IMR-90 (cell line): ENCODE measurements around the gene ART4. TPM values are rescaled to one million over a fixed set of nuclear protein-coding genes. Genes with fewer than 3 reads are reported as not detected.

Experiments
- ATAC-seq: fragments of 200-7000 bp; cut with Tn5 transposase; 2 replicates; pipeline ENCODE4 v1.9.1; 2020; ENCODE audit warnings: low read depth, mild to moderate bottlenecking, moderate library complexity
- BruUV-seq: library from RNA; stranded (reverse); fragments of 400-500 nt; replicated peaks from 2 replicates; lab custom pipeline; 2021; lab: Mats Ljungman, UMichigan
- CTCF ChIA-PET: fragments of 300-600 bp; formaldehyde crosslinking; extraction: SDS; loops from one replicate; lab custom pipeline; 2021; ENCODE audit warnings: antibody characterized with exemption; lab: Yijun Ruan, JAX
- POLR2A ChIA-PET: fragments of 300-600 bp; sonication (Branson Sonifier 250); formaldehyde crosslinking; loops from one replicate; lab custom pipeline; 2022; ENCODE audit warnings: antibody characterized with exemption; ENCODE audit not compliant: unreplicated experiment; lab: Charles Lee
- DNase-seq: peaks from one replicate; pipeline ENCODE4 v3.0.0; 2013
- H2AFZ ChIP-seq: replicated peaks from 2 replicates; pipeline ENCODE3; 2013; ENCODE audit warnings: low read length, mild to moderate bottlenecking; ENCODE audit not compliant: poor library complexity
- H2AK5ac ChIP-seq: 2 replicates; pipeline ENCODE4 v1.6.1; 2013; ENCODE audit warnings: low read depth, low read length, inconsistent platforms
- H2AK9ac ChIP-seq: replicated peaks from 2 replicates; pipeline ENCODE3; 2013; ENCODE audit warnings: mild to moderate bottlenecking, low read depth, low read length, moderate library complexity; ENCODE audit not compliant: poor library complexity
- H2BK120ac ChIP-seq: 2 replicates; pipeline ENCODE4 v1.6.1; 2013; ENCODE audit warnings: low read depth, low read length, inconsistent platforms
- H2BK15ac ChIP-seq: 3 replicates; pipeline ENCODE4 v1.6.1; 2013; ENCODE audit warnings: low read depth, low read length, inconsistent platforms
- H2BK20ac ChIP-seq: 2 replicates; pipeline ENCODE4 v1.6.1; 2013; ENCODE audit warnings: low read depth, mild to moderate bottlenecking, inconsistent platforms, low read length, moderate library complexity
- H2BK5ac ChIP-seq: 2 replicates; pipeline ENCODE4 v1.6.1; 2013; ENCODE audit warnings: mild to moderate bottlenecking, low read depth, low read length, inconsistent platforms; ENCODE audit not compliant: poor library complexity, severe bottlenecking
- H3K14ac ChIP-seq: replicated peaks from 2 replicates; pipeline ENCODE4 v1.6.1; 2013; ENCODE audit warnings: low read depth, low read length, inconsistent platforms
- H3K18ac ChIP-seq: 2 replicates; pipeline ENCODE4 v1.6.1; 2013; ENCODE audit warnings: low read depth, low read length, control low read depth
- H3K23ac ChIP-seq: 2 replicates; pipeline ENCODE4 v1.6.1; 2013; ENCODE audit warnings: low read depth, low read length, inconsistent platforms
- H3K27ac ChIP-seq: 2 replicates; pipeline ENCODE4 v1.5.1; 2013; ENCODE audit warnings: mild to moderate bottlenecking, control low read depth, low read length; ENCODE audit not compliant: insufficient read depth
- H3K27me3 ChIP-seq: 2 replicates; pipeline ENCODE4 v1.6.1; 2013; ENCODE audit warnings: low read length; ENCODE audit not compliant: control insufficient read depth, insufficient read depth
- H3K36me3 ChIP-seq: 2 replicates; pipeline ENCODE4 v1.6.1; 2013; ENCODE audit warnings: low read length, mixed read lengths; ENCODE audit not compliant: control insufficient read depth, insufficient read depth
- H3K4ac ChIP-seq: 2 replicates; pipeline ENCODE4 v1.6.1; 2013; ENCODE audit warnings: low read depth, low read length, inconsistent platforms
- H3K4me1 ChIP-seq: 2 replicates; pipeline ENCODE4 v1.6.1; 2013; ENCODE audit warnings: low read length, mixed read lengths; ENCODE audit not compliant: control insufficient read depth, insufficient read depth
- H3K4me2 ChIP-seq: 2 replicates; pipeline ENCODE4 v1.6.1; 2013; ENCODE audit warnings: low read depth, mild to moderate bottlenecking, control low read depth, low read length, moderate library complexity
- H3K4me3 ChIP-seq: 2 replicates; pipeline ENCODE4 v1.5.1; 2013; ENCODE audit warnings: low read depth, mild to moderate bottlenecking, control low read depth, low read length, moderate library complexity; ENCODE audit not compliant: insufficient read depth
- H3K56ac ChIP-seq: 2 replicates; pipeline ENCODE4 v1.6.1; 2013; ENCODE audit warnings: low read length, inconsistent platforms; ENCODE audit not compliant: insufficient read depth; ENCODE audit errors: extremely low read depth
- H3K79me1 ChIP-seq, 2 experiments: 2 replicates each; pipeline ENCODE4 v1.6.1; 2013; ENCODE audit warnings: low read length in 2 of 2, inconsistent platforms in 1 of 2, low read depth in 1 of 2
- H3K9ac ChIP-seq: 2 replicates; pipeline ENCODE4 v1.6.1; 2013; ENCODE audit warnings: low read depth, low read length, control low read depth
- H3K9me1 ChIP-seq: 2 replicates; pipeline ENCODE4 v1.6.1; 2013; ENCODE audit warnings: low read length, inconsistent platforms; ENCODE audit not compliant: insufficient read depth
- H3K9me3 ChIP-seq: 2 replicates; pipeline ENCODE4 v1.6.1; 2013; ENCODE audit warnings: low read length; ENCODE audit not compliant: control insufficient read depth, insufficient read depth
- H4K20me1 ChIP-seq: 2 replicates; pipeline ENCODE4 v1.6.1; 2013; ENCODE audit warnings: low read length, inconsistent platforms; ENCODE audit not compliant: insufficient read depth
- H4K5ac ChIP-seq: 2 replicates; pipeline ENCODE4 v1.6.1; 2013; ENCODE audit warnings: mild to moderate bottlenecking, low read depth, low read length, control low read depth
- H4K8ac ChIP-seq, 2 experiments: 2 replicates each; pipeline ENCODE4 v1.6.1; 2013; ENCODE audit warnings: low read depth in 2 of 2, low read length in 2 of 2, control low read depth in 1 of 2, inconsistent platforms in 1 of 2
- H4K91ac ChIP-seq: 2 replicates; pipeline ENCODE4 v1.6.1; 2013; ENCODE audit warnings: low read depth, low read length, inconsistent platforms; ENCODE audit not compliant: insufficient read depth
- CHD1 ChIP-seq: IDR thresholded peaks from 2 replicates; pipeline ENCODE4 v1.6.1; 2012; ENCODE audit warnings: low read depth, low read length, improper control_type of control experiment
- CTCF ChIP-seq: conservative IDR thresholded peaks from 2 replicates; pipeline ENCODE4 v1.5.1; 2012; ENCODE audit warnings: mild to moderate bottlenecking, low read depth, low read length, improper control_type of control experiment
- MXI1 ChIP-seq: IDR thresholded peaks from 2 replicates; pipeline ENCODE4 v1.6.1; 2012; ENCODE audit warnings: low read depth, mild to moderate bottlenecking, low read length, moderate library complexity, borderline replicate concordance
- NFE2L2 ChIP-seq: fragments of 150-350 bp; IDR thresholded peaks from 2 replicates; pipeline ENCODE4 v1.6.1; 2016; ENCODE audit warnings: low read depth, mild to moderate bottlenecking, low read length
- WGBS, 2 experiments: methylation state at CpG; one replicate each; pipeline versions ENCODE4 v1.1.5 to v1.1.7; 2013; ENCODE audit warnings: missing lambda C conversion rate in 2 of 2; ENCODE audit not compliant: insufficient read length in 1 of 2; ENCODE audit errors: extremely low coverage in 2 of 2; 5-methylcytosine and 5-hydroxymethylcytosine counted together
- dilution Hi-C: fragments of 300-500 bp; cut with HindIII; formaldehyde crosslinking; loops from one replicate; pipeline ENCODE4 v1.14.3; 2018; ENCODE audit warnings: low sequenced_read_pairs; ENCODE audit not compliant: unreplicated experiment
- in situ Hi-C: fragments of 300-500 bp; cut with MboI; formaldehyde crosslinking; loops from 3 replicates; pipeline ENCODE4 v1.14.3; 2019; ENCODE audit warnings: low sequenced_read_pairs, inconsistent platforms, mixed read lengths
- intact Hi-C: fragments of 100-400 bp; cut with micrococcal nuclease; formaldehyde crosslinking; loops from 2 replicates; pipeline ENCODE4 v1.10.0; 2022
- polyA plus RNA-seq, 3 experiments: library from polyadenylated mRNA; depleted of rRNA; stranded (reverse); fragments of >200 nt; gene quantifications; 2 replicates each; pipeline ENCODE4 v1.2.3, GENCODE V29; 2012; ENCODE audit warnings: low replicate concordance in 1 of 3
- total RNA-seq: library from RNA; depleted of rRNA; stranded (reverse); fragments of >200 nt; gene quantifications from 2 replicates; pipeline ENCODE4 v1.2.3, GENCODE V29; 2012

ART4 gene
- total and polyA plus RNA-seq, 2 of the 4 experiments (the other 2 are of a cell fraction): not detected

GRCh38 chr12:14890701-14891100, 47.4 kb upstream of the ART4 start (continued):
- TF ChIP-seq CTCF: no peak

GRCh38 chr12:14886271-14886670, 42.9 kb upstream of the ART4 start:
- no peak overlapping the region for H3K18ac ChIP-seq
- no CpG with 5 or more reads among the region's 6 CpGs for WGBS, 2 experiments
- H4K5ac ChIP-seq: no peak overlapping the region
- no peak overlapping the region for H4K8ac ChIP-seq
- H3K4me3 ChIP-seq: no peak overlapping the region
- no peak overlapping the region for H3K9ac ChIP-seq
- dilution Hi-C loops (no loop called here), in situ Hi-C loops (no loop called here), intact Hi-C loops (no loop called here)
- no peak for ATAC-seq
- H3K27ac ChIP-seq: no peak overlapping the region
- no TSS peak for BruUV-seq
- no peak overlapping the region for H3K4me2 ChIP-seq
- no peaks in the 10 kb centered on the region for H3K9me3 ChIP-seq
- H2AK9ac ChIP-seq: no peak overlapping the region
- no peak overlapping the region for H2BK15ac ChIP-seq
- no peak overlapping the region for H4K91ac ChIP-seq
- H2AK5ac ChIP-seq: no peak overlapping the region
- H4K20me1 ChIP-seq: no peaks in the 10 kb centered on the region
- H3K14ac ChIP-seq: no peak overlapping the region
- ChIA-PET CTCF (no interaction called here), POLR2A (no interaction called here)
- no peak overlapping the region for H3K4ac ChIP-seq
- H2BK20ac ChIP-seq: no peak overlapping the region
- no peak overlapping the region for H3K23ac ChIP-seq
- DNase-seq: no peak
- H2AFZ ChIP-seq: no peak overlapping the region
- H2BK5ac ChIP-seq: no peak overlapping the region
- H3K4me1 ChIP-seq: peaks cover 8% of the 10 kb centered on the region; the same call in 1 of the 2 replicates
- H3K79me1 ChIP-seq: no peaks in the 10 kb centered on the region
- no peak for TF ChIP-seq NFE2L2
- TF ChIP-seq MXI1: no peak
- no peak for TF ChIP-seq CHD1
- TF ChIP-seq CTCF: no peak
- H3K56ac ChIP-seq: no peak overlapping the region
- H3K9me1 ChIP-seq: no peaks in the 10 kb centered on the region
- H2BK120ac ChIP-seq: no peak overlapping the region
- no peaks in the 10 kb centered on the region for H3K36me3 ChIP-seq
- H3K27me3 ChIP-seq: peaks cover 8% of the 10 kb centered on the region
